22Rv1 (cell line): Measurements from ENCODE around the gene ATF6.

Experiments
- ZFX ChIP-seq: fragments of 450-650 bp; IDR thresholded peaks from 2 replicates; pipeline ENCODE4 v1.6.1; 2017; ENCODE audit warnings: antibody characterized with exemption, borderline replicate concordance
- TF ChIP-seq, protein P1 (sequence below): fragments of 450-650 bp; IDR thresholded peaks from 2 replicates; pipeline ENCODE4 v1.5.1; 2017; ENCODE audit warnings: mild to moderate bottlenecking

DNA sequence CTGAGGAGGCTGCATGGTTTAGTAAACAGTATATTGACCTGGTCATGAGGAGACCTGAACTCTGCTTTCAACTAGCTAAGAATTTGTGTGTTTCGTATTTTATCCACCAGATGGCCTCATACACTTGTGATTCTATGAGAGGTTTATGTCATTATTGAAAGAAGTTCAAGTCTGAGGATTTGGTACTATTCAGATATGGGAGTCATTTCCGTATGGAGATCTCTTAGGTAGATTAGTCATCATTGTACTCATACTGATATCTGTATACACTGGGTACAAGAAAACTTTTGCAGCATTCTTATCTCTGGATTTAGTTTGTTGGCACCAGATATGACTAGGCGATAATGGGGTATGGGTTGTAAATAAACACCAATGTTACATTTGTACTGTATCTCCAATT lies 26.6 kb downstream of the ATF6 start:
- TF ChIP-seq, protein P1, sequence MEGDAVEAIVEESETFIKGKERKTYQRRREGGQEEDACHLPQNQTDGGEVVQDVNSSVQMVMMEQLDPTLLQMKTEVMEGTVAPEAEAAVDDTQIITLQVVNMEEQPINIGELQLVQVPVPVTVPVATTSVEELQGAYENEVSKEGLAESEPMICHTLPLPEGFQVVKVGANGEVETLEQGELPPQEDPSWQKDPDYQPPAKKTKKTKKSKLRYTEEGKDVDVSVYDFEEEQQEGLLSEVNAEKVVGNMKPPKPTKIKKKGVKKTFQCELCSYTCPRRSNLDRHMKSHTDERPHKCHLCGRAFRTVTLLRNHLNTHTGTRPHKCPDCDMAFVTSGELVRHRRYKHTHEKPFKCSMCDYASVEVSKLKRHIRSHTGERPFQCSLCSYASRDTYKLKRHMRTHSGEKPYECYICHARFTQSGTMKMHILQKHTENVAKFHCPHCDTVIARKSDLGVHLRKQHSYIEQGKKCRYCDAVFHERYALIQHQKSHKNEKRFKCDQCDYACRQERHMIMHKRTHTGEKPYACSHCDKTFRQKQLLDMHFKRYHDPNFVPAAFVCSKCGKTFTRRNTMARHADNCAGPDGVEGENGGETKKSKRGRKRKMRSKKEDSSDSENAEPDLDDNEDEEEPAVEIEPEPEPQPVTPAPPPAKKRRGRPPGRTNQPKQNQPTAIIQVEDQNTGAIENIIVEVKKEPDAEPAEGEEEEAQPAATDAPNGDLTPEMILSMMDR, result peak; percentile 81
- no peak for TF ChIP-seq ZFX
